HG02870 (cell line): ENCODE data around the gene SGPP2.
"Not testable (repeated sequence)": the region's sequence is repeated elsewhere in the genome, so short reads cannot be mapped to it uniquely, and the experiment has no call there.

Source experiments
- ATAC-seq: cut with Tn5 transposase; IDR thresholded peaks from one replicate; pipeline ENCODE4 v1.9.1; 2021; ENCODE audit warnings: mild to moderate bottlenecking, moderate library complexity; ENCODE audit not compliant: unreplicated experiment

Gene SGPP2

DNA sequence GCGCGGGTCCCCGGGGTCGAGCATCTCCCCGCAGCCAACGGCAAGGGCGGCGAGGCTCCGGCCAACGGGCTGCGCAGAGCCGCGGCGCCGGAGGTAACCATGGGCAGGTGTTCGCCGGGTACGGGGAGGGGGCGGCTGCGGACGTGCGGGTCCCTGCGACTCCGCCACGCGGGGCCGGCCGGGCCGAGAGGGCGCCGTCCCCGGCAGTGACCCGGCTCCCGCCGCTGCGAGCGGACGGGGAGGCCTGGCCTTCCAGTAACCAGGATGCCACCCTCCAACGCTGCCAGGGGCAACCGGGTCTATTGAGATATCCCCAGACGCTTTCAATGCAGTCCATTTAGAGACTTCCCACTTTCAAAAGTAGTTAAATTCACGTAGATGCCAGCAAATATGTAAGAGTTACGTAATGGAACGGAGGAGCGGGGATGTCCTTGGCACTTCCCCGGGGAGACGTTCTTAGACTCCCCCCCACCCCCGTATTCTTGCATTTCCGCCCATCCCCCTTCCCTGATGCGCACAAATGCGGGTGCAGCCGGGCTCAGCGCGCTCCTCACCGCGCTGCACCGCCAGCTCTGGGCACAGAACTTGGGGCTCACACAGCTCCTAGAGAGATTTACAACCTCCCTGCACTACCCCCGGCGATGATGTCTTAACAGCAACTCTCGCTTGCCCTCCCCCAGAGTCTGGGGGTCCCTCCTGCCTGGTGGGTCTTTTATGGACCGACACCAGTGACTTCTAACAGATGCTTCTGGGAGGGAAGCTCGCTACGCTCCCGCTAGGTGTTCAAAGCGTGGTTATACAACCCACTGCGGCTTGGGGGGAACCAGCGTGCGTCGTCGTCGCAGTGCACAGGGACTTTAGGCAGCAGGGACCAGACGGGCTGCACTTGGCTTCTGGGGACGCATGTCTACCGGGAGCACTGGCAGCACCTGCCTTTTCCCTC, 657 bp downstream of the SGPP2 start:
- peak; percentile 15 for ATAC-seq

- ATAC-seq = peak; percentile 42
Measured at GRCh38 chr2:222427646-222428301, 3.4 kb downstream of the SGPP2 start.

DNA sequence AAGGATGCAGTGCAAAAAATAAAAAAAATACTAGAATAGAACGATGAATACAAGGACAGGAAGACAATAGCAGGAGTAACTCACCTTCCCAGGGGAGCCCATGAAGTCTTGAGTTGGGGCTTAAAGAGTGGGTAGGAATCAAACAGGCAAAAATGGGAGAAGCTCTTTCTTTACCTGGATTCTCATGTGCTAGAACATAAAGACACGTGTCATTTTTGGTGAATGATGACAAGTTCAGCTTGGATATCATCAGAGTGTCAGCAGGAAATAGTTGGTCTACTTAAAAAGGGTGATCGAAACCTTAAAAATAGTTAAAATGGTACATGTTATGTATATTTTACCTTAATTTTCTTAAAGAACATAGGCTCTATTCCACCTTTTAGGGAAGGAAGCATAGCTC, 5.7 kb downstream of the SGPP2 start:
- no peak for ATAC-seq

DNA sequence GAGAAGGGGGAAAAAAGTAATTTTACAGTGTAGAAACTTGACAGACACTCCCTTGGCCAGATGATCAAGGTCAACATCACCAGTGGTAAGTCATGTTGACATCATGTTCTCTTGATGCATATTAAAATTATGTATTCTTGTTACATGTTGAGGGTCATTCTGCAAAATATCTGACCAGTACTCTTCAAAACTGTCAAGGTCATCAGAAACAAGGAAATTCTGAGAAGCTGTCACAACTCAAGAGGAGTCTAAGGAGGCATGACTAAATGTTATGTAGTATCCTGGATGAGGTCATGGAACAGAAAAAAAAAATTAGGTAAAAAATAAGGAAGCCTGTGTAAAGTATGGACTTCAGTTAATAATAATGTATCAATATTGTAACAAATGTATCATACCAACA, 6.3 kb downstream of the SGPP2 start:
- ATAC-seq = no peak

- ATAC-seq = no peak
Measured at GRCh38 chr2:222431869-222432268, 7.5 kb downstream of the SGPP2 start.

GRCh38 chr2:222433332-222434173, 9.2 kb downstream of the SGPP2 start:
- ATAC-seq = peak; percentile 86

DNA sequence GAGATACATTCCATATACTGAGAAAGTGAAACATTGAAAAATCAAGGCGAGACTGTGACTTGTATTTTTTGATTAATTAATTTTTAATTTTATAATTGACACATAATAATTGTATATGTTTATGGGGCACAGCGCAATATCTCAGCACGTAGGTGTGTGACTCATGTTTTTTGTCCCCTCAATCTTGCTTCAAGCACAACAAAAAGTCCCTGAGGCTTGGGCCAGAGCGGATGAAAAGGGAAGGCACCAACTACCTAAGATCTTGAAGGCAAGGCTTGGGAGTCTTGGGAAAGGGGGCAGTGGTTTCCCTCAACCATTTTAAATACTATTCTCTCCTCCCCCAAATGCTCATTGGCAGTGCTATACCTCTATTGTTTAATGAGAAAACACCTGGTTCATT, 9.9 kb downstream of the SGPP2 start:
- ATAC-seq = peak; percentile 40

- not testable (repeated sequence) for ATAC-seq
Measured at GRCh38 chr2:222435400-222436039, 11.2 kb downstream of the SGPP2 start.

DNA sequence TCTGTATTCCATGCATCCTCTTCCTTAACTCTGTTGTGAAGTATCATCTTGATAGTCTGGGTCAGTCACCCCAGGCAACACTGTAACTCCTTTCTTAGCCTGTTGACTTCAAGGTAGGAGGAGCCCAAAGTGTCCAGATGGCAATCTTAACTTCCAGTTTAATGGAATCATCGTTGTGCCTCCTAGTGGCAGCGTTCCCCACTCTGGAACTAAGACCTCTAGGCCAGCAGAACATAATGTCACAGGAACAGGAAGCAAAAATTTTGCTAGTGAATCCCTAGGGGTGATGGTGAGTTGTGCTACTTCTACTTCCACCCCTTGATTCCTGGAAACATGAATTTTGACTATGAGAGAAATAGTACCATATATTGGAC, 11.7 kb downstream of the SGPP2 start:
- no peak for ATAC-seq

DNA sequence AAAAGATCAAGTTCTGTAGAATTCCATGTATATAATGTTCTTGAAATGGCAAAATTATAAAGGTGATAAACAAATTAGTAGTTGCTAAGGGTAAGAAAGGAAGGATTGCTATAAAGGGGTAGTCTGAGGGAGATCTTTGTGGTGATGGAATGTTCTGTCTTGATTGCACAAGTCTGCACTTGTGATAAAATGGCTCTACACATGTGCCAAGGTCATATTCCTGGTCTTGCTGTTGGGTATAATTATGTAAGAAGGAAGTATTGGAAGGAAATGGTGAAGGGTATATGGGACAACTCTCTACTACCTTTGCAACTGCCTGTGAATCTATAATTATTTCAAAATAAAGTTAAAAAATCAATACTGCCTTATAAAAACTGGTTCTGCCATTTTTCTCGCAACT, 15.3 kb downstream of the SGPP2 start:
- ATAC-seq = no peak

DNA sequence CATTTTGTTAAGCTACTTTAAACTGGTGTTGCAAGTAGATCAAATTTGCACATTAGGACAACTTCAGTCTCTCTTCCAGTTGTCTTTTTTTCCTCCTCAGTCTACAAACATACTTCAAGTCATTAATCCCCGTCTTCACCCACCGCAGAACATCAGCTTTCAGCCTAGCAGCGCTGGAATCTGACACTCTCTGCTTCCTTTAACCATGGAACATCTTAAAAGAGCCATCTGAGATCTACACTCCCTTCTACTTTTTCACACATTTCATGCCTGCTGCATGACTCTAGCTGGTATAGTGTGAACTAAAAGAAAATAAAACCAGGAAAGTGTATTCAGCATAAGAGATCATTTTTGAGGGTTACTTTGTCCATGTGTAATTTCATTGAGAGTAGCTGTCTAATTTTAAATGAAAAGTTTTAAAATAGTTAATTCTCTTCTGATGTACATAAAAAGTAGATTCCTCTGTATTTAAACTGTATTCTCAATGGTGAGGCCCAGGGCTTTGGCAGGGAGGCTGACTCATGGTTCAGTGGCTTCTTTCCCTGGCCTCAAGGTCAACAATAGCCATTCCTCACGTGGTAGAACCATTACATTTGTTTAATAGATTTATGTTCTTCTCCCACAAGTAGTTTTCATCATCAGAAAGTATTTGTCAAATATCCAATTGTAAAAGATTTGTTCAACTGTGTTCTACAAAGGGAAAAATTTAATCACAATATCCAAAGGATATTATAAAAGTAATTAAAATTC, 16.5 kb downstream of the SGPP2 start:
- ATAC-seq = no peak

GRCh38 chr2:222442665-222443064, 18.3 kb downstream of the SGPP2 start:
- no peak for ATAC-seq

DNA sequence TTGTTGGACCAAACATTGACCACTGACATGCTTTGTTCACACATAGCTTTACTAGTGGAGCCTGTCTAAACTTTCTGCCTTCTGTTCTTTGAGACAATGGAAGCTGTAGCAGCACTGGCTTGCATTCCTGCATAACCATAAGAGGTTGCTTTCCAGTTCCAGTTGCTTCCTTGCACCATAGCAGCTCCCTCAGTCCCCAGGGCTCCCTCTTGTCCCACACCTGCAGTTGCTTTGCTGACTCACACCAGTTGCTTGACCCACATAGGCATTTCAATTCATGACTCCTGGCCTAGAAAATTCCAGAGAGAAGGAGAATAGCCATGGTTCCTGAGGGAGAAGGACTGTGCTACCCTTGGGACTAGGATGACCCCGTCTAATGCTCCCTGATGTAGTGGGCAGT, 20.9 kb downstream of the SGPP2 start:
- no peak for ATAC-seq

DNA sequence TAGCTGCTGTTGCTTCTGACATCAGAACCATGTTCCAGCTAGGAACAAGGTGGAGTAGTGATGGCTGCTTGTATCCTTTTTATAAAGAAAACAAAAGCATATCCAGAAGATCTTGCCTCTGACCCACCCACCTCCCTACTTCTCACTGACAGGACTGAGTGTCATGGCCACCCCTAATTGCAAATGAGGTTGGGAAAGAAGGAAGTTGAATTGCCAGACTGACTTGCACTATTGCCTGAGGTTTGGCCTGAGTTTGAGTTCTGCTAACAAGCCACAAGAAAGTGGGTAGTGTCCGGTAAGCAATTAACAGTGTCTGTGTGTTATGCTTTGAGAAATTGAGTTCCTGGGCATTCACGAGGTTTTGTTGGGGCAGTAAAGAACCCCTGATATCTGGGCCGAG, 22.8 kb downstream of the SGPP2 start:
- no peak for ATAC-seq

GRCh38 chr2:222448748-222449181, 24.4 kb downstream of the SGPP2 start:
- ATAC-seq = no peak

DNA sequence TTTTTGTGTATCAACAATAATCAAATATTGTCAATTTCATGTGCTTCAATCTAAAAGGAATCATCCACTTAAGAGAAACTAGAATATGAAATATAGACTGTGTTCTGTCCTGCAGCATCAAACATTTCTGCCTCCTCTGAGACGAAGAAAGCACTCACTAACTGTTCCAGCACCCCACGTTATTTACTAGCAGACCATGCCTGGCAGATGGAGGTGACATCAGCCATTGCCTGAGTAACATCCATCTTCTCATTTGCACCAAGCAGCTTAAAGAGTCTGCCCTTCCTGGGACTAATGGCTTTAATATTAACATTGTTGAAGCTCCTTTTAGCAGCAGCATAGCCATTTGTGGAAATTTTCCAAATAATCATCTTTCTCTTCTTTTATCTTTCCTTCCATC, 25.7 kb downstream of the SGPP2 start:
- ATAC-seq = no peak

DNA sequence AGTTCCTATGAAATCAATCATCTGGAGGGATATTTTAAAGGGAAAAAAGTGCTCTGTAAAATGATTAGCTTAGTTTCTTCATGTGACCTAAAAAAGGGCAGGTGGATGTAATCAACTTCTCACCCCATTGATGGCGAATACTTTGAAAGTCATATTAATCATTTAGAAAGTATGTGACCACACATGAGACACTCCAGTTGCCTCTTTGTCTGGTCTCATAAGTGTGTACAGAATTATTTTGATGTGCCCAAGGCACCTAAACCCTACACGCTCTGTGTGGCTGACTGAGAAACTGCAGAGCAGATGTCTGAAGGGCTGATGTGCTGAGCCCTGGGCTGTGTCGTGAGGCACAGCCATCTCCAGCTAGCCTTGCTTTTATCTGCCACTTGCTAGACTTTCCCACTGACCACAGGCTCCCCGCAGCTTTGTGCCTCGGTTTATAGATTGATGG, 26.9 kb downstream of the SGPP2 start:
- peak; percentile 100 for ATAC-seq

DNA sequence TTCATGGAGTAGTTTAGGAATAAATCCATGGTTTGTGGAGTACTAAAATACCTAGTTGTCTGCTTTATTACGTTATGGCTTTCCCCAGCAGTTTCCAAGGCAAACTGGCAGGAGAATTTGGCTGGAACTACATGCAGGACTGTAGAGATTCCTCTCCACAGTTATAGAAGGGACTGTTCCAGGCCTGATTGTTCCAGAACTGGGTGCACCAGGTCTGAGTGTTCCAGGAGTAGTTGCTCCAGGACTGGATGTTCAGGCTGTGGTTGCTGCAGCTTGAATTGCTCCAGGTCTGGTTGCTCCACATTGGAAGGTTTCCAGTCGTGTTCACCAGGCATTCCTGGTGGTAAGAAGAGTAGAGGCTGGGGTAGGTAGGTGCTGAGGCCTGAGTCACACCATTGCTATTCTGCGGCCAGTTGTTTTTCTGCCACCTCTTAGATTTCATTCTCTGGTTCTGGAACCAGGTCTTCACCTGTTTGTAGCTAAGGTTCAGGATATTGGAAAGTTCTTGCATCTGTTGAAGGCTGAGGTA, 28.1 kb downstream of the SGPP2 start:
- ATAC-seq = no peak

DNA sequence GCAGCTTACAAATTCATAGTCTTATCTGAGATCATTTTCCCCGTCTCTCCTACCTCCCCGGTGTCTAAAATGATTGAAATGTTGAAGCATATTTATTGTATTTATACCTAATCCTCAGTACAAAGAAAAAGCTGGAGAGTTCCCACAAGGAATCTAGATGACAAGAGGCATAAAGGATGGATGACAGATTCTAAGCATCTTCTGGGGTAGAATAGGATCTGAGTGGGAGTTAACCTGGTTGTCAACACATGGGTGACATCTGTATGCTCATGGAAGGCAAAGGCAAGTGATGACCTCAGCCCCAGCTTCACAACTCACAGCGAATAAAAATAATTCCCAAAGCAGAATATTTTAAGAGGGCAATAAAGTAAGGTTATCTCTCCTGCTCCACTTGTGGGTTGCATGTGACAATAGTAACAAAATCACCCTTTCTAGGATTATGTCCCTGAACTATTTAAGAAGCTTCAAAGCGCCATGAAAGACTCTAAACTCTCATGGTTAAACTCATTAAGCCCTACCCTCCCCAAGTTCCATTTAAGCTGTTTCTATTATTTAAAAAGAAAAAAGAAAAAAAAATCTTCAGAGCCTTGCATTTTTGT, 32.2 kb downstream of the SGPP2 start:
- ATAC-seq = no peak
